NCI-H2171 treated with DMSO at 0.1 percent for 48 hours (cell line): ENCODE measurements around the gene TRPM5.

Source experiments
- DNase-seq: peaks from one replicate; lab custom pipeline; 2025; lab: John Stamatoyannopoulos, UW

The TRPM5 gene

DNA sequence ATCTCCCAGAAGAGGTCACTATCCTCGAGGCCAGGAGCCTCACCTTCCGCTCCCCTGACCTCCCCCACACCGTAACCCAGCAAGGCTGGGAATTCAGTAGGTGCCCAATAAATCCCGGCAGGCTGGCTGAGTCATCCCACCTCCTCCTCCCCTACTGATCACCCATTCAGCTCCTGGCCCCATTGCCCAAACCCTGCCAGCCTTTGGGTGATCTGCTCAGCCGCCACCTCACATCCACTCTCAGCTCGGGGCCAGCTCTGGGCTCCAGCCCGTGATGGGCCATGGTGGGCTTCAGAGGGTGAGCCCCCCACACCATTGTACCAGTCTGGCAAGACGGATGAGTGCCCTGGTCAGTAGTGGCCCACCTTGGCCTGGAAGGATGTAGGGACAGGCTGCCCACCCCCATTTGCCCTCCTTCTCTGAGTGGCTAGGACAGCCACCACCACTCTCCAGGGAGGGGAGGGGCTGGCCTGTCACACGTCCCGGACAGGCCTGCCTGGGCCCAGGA is 8.2 kb downstream of the TRPM5 start:
- no peak for DNase-seq

DNA sequence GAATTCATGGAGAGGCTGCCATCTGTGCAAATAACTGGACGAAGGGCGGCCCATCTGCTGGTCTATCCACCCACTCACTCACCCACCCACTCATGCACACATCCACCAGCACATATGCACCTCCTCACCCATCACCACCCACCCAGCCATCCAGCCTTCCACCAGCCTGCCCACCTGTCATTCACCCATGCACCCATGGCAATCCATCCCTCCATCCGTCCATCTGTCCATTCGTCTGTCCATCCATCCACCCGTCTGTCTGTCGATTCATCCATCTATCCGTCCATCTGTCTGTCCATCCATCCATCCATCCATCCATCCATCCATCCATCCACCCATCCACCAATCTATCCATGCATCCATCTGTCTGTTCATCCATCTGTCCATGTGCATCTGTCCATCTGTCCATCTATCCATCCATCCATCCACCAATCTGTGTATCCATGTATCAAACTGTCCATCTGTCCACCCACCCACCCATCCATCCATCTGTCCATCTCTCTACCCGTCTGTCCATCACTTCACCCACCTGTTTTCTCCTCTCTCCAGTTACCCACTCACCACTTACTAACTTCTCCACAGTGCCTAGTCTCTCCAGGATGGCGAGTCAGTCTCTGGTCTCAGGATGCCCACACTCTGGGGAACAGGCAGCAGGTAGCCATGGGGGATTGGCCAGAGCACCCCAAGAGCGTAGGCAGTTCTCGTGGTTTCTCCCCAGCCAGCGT is 8.9 kb downstream of the TRPM5 start:
- no peak for DNase-seq

- no peak for DNase-seq
These were observed 9.6 kb downstream of the TRPM5 start for GRCh38 chr11:2434506-2435255.

DNA sequence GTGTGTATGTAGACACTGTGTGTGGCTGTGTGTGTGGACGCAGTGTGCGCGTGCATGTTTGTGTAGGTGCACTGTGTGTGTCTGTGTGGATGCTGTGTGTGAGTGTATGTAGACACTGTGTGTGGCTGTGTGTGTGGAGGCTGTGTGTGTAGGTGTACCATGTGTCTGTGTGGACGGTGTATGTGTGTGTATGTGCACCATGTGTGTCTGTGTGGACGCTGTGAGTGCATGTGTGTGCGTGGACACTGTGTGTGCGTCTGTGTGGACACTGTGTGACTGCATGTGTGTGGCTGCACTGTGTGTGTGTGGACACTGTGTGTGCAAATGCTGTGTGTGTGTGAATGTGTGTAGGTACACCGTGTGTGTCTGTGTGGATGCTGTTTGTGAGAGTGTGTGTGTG is 10.3 kb downstream of the TRPM5 start:
- no peak for DNase-seq

DNA sequence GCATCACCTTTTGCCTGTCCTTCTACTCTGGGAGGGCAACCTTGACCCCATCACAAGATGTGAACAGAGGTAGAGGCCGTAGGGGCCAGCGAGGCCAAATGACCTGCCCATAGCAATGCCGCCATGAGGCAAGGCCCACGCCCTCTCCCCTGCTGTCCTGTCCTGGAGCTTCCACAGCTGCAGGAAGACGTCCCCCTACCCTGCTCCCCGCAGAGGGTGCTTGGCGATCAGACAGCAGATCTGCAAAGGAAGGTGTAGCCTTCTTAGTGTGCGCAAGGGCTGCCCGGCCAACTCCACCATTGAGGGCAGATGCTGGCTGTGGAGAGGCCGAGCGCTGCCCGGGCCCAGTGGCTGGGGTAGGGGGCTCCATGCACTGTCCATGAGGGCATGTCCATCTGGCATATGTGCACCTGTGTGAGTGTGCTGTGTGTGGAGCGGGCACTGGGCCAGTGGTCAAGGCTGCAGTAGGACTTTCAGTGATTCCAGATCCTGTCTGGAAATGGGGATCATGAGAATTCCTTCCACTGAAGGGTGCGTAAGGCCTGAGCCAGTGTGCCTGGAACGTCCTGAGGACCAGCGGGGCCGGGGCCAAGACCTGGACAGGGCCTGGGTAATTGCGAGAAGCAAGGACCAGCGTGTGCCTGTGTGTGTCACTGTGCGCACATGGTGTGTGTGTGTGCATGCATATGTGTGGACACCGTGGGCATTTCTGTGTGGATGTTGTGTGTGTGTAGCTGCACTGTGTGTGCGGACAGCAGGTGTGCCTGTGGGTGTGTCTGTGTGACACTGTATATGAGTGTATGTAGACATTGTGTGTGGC is 11.0 kb downstream of the TRPM5 start:
- no peak for DNase-seq

DNA sequence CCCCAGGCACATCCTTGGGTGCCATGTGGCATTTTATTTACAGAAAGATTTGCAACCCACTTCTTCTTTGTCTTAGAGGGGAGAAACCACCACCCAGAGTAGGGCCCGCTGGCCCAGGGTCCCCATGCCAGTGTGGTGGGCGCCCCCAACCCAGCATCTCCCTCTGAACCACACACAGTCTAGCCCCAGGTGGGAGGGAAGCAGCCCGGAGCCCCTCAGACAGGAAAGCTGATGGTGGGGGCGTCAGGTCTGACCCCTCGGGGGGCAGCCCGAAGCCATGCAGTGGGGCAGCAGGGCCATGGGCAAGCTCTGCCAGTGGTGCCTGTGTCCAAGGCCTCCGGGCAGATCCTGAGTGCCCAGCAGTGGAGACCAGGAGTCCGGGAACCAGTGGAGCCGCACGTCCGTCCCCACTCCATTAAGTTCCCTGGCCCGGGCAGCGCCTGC is 11.7 kb downstream of the TRPM5 start:
- DNase-seq = no peak

DNA sequence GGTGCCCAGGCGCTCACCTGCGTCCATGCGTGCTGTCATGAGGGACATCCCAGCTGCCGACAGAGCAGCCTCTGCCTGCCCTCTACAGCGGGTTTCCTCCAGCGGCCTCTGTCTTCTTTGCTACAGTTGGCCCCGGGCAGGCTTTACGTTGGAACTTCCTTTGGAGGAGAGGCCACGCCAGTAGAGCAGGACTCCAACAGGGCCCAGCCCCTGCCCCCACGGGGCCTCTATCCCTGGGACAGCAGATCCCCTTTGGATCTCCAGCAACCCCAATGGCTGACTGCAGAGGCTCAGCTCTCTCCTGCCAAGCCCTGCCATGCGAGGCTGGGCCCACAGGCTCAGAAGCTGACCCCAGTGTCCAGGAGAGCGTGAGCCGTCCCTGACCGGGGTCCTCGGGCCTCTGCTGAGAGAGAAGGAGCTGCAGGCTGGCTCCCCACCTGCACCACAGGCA is 12.1 kb downstream of the TRPM5 start:
- no peak for DNase-seq

DNA sequence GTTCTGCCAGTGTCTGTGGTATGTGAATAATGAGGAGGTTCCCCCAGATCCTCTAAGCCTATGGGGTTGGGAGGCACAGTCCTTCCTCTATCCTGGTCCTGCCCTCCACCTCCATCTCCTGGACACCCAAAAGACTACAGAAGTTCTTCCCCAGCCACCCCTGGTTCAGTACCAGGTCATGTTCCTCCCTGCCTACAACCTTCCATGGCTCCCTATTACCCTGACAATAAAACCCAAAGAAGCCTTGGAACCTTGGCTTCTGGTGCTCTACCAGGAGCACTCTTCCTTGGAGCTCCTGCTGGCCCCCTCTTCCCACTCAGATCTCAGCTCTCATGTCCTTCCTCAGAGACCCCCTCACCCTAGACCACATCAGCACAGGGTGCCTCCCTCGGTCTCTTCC is 12.9 kb downstream of the TRPM5 start:
- no peak for DNase-seq

DNA sequence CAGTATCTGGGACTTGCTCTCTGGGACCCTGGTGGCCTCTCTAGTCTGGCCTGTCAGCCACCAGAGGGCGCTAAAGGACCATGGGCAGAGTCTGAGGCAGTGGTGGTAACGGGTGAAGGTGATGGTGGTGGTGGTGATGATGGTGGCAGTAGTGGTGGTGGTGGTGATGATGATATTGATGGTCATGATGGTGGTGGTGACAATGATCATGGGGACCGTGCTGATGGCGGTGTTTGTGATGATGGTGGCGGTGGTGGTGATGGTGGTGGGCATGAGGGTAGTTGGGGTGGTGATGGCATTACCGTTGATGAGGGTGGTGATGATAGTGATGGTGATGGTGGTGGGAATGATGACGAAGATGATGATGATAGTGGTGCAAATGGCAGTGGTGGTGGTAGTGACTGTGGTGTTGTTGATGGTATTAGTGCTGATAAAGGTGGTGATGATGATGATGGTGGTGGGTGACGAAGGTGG is 16.0 kb downstream of the TRPM5 start:
- no peak for DNase-seq

- no peak for DNase-seq
These were observed 16.5 kb downstream of the TRPM5 start for GRCh38 chr11:2427721-2428321.

GRCh38 chr11:2426826-2427521 is 17.3 kb downstream of the TRPM5 start:
- no peak for DNase-seq

- no peak for DNase-seq
These were observed 18.1 kb downstream of the TRPM5 start for GRCh38 chr11:2426221-2426620.

DNA sequence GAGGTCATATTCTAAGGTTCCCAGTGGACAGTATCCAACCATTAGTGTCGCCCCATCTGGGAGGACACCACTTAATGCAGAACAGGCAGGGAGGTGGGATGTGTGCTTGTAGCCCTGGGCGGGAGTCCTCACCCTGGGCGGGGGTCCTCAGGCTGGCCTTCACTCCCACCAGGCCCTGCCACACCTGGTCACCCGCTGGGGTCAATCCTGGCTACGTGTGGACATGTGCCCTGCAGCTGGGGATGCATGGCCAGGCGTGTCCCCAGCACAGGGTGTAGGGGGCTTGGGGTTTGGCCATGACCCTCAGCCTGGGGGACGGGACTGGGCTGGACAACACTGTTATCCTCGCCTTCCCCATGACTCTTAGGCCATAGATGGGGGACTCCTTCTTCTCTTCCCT is 18.8 kb downstream of the TRPM5 start:
- DNase-seq = no peak

- DNase-seq = no peak
These were observed 19.4 kb downstream of the TRPM5 start for GRCh38 chr11:2424811-2425495.

DNA sequence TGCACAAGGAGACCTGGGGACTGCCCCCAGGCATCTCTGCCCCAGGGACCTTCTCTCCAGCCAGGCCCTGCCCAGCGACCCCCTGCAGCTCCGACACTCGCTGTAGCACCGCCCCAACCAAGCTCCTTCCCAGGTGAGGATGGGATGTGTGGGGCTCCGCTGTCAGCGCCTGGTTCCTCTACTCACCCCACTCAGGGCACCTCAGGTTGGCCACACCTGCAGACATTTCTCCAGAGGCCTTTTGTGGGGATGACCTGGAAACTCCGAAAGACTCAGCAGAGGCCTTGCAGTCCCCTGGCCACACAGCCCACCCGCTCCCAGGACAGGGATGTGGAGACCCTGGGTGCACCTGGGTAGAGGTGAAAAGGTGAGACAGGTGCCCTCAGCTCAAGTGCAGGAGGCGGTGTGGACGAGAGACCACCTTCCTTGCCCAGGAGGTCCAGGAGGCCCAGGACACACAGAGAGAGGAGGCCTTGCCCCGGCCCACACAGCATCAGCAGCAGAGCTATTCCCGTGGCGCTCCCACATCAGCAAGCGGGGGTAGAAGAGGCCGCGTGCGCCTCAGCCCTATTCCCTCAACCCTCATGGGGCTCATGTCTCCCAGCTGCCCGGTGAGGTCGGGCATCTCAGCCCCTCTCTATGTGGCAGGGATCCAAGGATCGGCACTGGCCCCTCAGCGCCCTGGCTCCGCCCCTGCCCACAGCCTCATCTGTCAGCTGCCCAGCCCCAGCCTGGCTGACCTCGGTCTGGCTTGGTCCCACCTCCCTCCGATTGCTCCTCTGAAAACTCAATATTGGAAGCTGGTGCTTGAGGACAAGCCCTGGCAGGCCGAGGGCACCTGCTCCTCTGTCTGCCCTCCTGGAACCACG is 20.9 kb downstream of the TRPM5 start:
- no peak for DNase-seq

DNA sequence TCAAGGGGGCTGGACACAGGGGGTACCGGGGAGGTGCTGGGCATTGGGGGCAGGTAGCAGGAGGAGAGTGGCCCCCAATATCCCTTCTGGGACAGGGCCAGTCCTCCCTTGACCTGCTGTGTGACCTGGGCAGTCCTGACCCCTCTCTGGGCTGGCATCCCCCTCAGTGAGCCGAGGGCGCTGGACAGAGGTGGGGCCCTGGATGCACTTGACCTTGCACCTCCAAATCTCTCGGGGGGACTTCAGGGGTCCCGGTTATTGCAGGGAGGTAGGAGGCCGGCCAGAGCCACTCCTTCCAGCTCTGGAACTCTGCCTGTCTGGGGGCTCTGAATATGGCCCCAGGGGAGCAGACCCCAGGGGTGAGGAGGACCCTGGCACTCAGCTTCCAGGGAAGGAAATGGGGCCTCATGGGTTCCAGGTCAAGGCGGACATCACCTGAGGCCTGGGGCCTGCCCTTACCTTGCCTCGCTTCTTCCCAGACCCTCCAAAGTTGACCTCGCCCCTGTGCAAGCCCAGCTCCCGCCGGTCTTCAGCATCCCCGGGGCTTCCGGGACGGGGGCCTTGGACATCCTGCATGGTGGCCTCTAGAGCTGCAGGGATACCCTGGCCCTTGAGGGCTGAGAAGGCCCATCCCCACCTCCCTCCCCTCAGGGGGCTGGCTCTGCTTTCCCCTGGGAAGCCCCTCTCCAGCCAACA is 21.7 kb downstream of the TRPM5 start:
- no peak for DNase-seq

- no peak for DNase-seq
These were observed 22.3 kb downstream of the TRPM5 start for GRCh38 chr11:2421996-2422395.

DNA sequence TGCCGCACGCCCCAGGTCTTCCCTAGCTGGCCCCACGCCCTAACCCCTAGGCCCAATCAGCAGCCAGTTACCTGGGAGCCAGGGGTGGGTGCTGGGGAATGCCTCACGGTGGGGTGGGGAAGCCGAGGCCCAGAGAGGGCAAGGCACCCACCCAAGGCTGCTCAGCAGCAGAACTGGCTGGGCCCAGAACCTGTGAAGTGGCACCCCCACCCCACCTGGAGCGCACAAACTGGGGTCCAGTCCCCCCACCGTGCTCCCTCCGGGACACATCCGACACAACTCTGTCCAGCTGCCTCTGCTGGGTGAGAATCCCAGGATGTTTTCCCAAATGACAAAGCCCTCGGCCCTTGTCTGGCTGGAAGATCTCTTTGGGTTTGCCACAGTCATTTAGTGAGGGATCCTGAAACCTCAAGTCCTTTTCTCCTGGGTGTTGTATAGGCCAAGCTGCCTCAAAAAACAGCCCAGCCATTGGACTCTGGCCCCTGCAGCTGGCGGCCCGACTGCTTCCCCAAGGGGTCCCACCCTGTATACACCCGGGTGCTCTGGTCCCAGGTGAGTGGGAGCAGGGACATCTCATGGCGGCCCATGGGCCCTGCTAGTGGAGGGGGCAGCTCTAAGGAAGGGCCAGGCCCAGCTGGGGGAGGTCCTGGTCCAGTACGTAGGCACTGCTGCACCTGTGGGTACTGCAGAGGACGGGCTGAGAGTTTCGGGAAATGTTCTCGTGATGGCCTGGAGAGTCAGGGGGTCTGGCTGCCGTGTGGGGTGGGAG is 22.9 kb downstream of the TRPM5 start:
- DNase-seq = no peak
